A549 (cell line): ENCODE data around the gene COPG1.

Experiments
- EHMT2 ChIP-seq: fragments of 200-600 bp; sonication (generic); IDR thresholded peaks from 2 replicates; pipeline ENCODE4 v1.6.1; 2016; ENCODE audit warnings: antibody characterized with exemption, low read depth, mild to moderate bottlenecking, moderate library complexity
- EP300 ChIP-seq, 2 experiments: fragments of >200 bp; sonication (Bioruptor Twin); formaldehyde crosslinking; IDR thresholded peaks; 2 replicates in 1 of 2; 3 replicates in 1 of 2; pipeline ENCODE4 v1.6.1; 2016 to 2017
- FOSL2 ChIP-seq, 2 experiments: fragments of 450-650 bp in 1 of 2; fragments of >200 bp in 1 of 2; sonication (Bioruptor Twin) in 1 of 2; formaldehyde crosslinking; IDR thresholded peaks; 2 replicates each; pipeline versions ENCODE4 v1.5.0 to v1.6.1; 2016 to 2020; ENCODE audit warnings: mild to moderate bottlenecking in 1 of 2, moderate library complexity in 1 of 2
- NPAS2 ChIP-seq: fragments of 250-450 bp; sonication (Bioruptor Pico); IDR thresholded peaks from 2 replicates; pipeline ENCODE4 v1.8.0; 2022; ENCODE audit warnings: mild to moderate bottlenecking, moderate library complexity, borderline replicate concordance
- POLR2A ChIP-seq: IDR thresholded peaks from 2 replicates; pipeline ENCODE4 v1.6.1; 2012; ENCODE audit warnings: mild to moderate bottlenecking, low read length
- RAD21 ChIP-seq, 2 experiments: fragments of >200 bp in 1 of 2; sonication (Bioruptor Twin) in 1 of 2; formaldehyde crosslinking in 1 of 2; IDR thresholded peaks in 1 of 2; conservative IDR thresholded peaks in 1 of 2; 2 replicates in 1 of 2; 3 replicates in 1 of 2; pipeline ENCODE4 v1.6.1; 2012 to 2018; ENCODE audit warnings: inconsistent platforms in 1 of 2
- RCOR1 ChIP-seq: fragments of 150-350 bp; IDR thresholded peaks from 2 replicates; pipeline ENCODE4 v1.6.1; 2014; ENCODE audit warnings: antibody characterized with exemption, low read length, low read depth
- ZC3H11A ChIP-seq: fragments of 450-650 bp; IDR thresholded peaks from 2 replicates; pipeline ENCODE4 v1.6.1; 2014; ENCODE audit warnings: antibody characterized with exemption, mild to moderate bottlenecking
- TF ChIP-seq, protein P1 (sequence below): IDR thresholded peaks from 2 replicates; pipeline ENCODE4 v1.6.1; 2012
- TF ChIP-seq, protein P2 (sequence below): fragments of >200 bp; sonication (Bioruptor Twin); formaldehyde crosslinking; IDR thresholded peaks from 3 replicates; pipeline ENCODE4 v1.5.1; 2016

DNA sequence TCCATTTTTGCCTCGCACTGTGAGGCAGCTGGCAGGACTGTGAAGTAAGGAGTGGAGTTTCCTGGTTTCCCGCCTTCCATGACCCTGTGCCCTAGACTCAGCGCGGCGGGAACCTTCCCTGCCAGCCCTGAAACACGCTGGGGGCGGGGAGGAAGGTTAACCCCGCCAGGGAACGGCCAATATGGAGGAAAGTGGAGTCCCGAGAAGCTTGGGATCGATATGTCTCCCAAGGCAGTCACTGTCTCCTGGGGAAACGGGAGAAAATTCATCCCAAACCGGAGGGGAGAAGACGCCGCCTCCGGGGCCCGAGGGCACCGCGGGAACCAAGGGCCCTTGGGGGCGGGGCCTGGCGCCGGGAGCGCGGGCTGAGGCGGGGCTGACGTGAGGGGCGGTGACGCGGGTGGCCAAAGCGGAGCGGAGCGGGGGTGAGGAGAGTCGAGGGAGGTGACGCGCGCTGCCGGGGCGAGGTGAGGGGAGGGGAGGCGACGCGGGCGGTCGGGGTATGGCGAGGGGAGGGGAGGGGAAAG is 29.1 kb downstream of the COPG1 start, which contains the start of gene HMCES:
- TF ChIP-seq, protein P1, sequence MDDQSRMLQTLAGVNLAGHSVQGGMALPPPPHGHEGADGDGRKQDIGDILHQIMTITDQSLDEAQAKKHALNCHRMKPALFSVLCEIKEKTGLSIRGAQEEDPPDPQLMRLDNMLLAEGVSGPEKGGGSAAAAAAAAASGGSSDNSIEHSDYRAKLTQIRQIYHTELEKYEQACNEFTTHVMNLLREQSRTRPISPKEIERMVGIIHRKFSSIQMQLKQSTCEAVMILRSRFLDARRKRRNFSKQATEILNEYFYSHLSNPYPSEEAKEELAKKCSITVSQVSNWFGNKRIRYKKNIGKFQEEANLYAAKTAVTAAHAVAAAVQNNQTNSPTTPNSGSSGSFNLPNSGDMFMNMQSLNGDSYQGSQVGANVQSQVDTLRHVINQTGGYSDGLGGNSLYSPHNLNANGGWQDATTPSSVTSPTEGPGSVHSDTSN: no peak
- TF ChIP-seq EP300 (IDR thresholded peaks at IDR 0.05) (no peak), POLR2A (no peak), FOSL2 (IDR thresholded peaks at IDR 0.05) (no peak), FOSL2 (CRISPR knock-in tag; IDR thresholded peaks at IDR 0.05) (no peak), EHMT2 (no peak), ZC3H11A (no peak), RCOR1 (no peak), NPAS2 (CRISPR knock-in tag) (no peak), RAD21 (conservative IDR thresholded peaks at IDR 0.05 in 1 of 2, IDR thresholded peaks at IDR 0.05 in 1 of 2) (no peak)
- TF ChIP-seq, protein P2, sequence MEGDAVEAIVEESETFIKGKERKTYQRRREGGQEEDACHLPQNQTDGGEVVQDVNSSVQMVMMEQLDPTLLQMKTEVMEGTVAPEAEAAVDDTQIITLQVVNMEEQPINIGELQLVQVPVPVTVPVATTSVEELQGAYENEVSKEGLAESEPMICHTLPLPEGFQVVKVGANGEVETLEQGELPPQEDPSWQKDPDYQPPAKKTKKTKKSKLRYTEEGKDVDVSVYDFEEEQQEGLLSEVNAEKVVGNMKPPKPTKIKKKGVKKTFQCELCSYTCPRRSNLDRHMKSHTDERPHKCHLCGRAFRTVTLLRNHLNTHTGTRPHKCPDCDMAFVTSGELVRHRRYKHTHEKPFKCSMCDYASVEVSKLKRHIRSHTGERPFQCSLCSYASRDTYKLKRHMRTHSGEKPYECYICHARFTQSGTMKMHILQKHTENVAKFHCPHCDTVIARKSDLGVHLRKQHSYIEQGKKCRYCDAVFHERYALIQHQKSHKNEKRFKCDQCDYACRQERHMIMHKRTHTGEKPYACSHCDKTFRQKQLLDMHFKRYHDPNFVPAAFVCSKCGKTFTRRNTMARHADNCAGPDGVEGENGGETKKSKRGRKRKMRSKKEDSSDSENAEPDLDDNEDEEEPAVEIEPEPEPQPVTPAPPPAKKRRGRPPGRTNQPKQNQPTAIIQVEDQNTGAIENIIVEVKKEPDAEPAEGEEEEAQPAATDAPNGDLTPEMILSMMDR: no peak
